Left ventricle myocardium inferior (tissue), 1 donor: ENCODE data around the gene NUP210. TPM values are rescaled to one million over a fixed set of nuclear protein-coding genes. Genes with fewer than 3 reads are reported as not detected.
A peak's percentile ranks its signal among the peaks of the same experiment; 100 is the strongest.
"Not testable (repeated sequence)": the region's sequence is repeated elsewhere in the genome, so short reads cannot be mapped to it uniquely, and the experiment has no call there.

Experiments used
- DNase-seq: peaks from one replicate; pipeline ENCODE4 v3.0.0-alpha.2; 2020
- H3K27ac ChIP-seq: fragments of 200-600 bp; replicated peaks from 2 replicates; pipeline ENCODE4 v1.8.0; 2021
- H3K27me3 ChIP-seq: fragments of 200-600 bp; 2 replicates; pipeline ENCODE4 v1.8.0; 2021; ENCODE audit warnings: low read depth
- H3K36me3 ChIP-seq: fragments of 200-600 bp; 2 replicates; pipeline ENCODE4 v1.8.0; 2021
- H3K4me1 ChIP-seq: fragments of 200-600 bp; 2 replicates; pipeline ENCODE4 v1.8.0; 2021
- H3K4me3 ChIP-seq: fragments of 200-600 bp; 2 replicates; pipeline ENCODE4 v1.8.0; 2021; ENCODE audit warnings: mild to moderate bottlenecking, moderate library complexity
- H3K9me3 ChIP-seq: fragments of 200-600 bp; replicated peaks from 2 replicates; pipeline ENCODE4 v1.8.0; 2021
- intact Hi-C: fragments of 100-400 bp; cut with micrococcal nuclease; formaldehyde crosslinking; loops from one replicate; pipeline ENCODE4 v1.11.0; 2022
- total RNA-seq: library from RNA; stranded (reverse); fragmentation: NEBNext Ultra II Directional; extraction: Animal tissue kit (Norgen Biotek cat#: 25700); gene quantifications from one replicate; pipeline ENCODE4 v1.2.1, GENCODE V29; 2021
- TF ChIP-seq, protein P1 (sequence below): fragments of 200-600 bp; IDR thresholded peaks from 2 replicates; pipeline ENCODE4 v1.8.0; 2021; ENCODE audit warnings: antibody characterized with exemption, mild to moderate bottlenecking, borderline replicate concordance
- donor health status: DM: no; HTN: yes; CAD: no; lungs with severe emphysema.

The NUP210 gene
- total RNA-seq, 1 donor from 2014 or later, result 2.8 TPM

DNA sequence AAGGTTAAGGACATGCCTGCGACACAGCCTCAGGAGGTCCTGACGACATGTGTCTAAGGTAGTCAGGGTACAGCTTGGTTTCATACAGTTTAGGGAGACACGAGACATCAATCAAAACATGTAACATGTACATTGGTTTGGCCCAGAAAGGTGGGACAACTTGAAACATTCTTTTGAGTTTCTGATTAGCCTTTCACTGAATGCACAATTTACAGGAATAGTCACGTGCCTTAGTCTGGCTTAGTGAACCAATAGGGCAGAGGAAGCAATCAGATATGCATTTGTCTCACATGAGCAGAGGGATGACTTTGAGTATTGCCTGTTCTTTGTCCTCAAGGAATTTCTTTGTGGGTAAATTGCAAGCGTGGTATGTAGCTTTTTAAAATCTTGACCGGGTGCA is 35.5 kb upstream of the NUP210 start:
- Histone ChIP-seq H3K4me1 (peaks cover 15% of the 10 kb centered on the region), H3K9me3 (no peaks in the 10 kb centered on the region), H3K27ac (no peak overlapping the region), H3K27me3 (no peaks in the 10 kb centered on the region), H3K36me3 (no peaks in the 10 kb centered on the region), H3K4me3 (no peak overlapping the region)
- TF ChIP-seq, protein P1, sequence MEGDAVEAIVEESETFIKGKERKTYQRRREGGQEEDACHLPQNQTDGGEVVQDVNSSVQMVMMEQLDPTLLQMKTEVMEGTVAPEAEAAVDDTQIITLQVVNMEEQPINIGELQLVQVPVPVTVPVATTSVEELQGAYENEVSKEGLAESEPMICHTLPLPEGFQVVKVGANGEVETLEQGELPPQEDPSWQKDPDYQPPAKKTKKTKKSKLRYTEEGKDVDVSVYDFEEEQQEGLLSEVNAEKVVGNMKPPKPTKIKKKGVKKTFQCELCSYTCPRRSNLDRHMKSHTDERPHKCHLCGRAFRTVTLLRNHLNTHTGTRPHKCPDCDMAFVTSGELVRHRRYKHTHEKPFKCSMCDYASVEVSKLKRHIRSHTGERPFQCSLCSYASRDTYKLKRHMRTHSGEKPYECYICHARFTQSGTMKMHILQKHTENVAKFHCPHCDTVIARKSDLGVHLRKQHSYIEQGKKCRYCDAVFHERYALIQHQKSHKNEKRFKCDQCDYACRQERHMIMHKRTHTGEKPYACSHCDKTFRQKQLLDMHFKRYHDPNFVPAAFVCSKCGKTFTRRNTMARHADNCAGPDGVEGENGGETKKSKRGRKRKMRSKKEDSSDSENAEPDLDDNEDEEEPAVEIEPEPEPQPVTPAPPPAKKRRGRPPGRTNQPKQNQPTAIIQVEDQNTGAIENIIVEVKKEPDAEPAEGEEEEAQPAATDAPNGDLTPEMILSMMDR, result no peak
- intact Hi-C loops, result no loop called here
- DNase-seq, result no peak

DNA sequence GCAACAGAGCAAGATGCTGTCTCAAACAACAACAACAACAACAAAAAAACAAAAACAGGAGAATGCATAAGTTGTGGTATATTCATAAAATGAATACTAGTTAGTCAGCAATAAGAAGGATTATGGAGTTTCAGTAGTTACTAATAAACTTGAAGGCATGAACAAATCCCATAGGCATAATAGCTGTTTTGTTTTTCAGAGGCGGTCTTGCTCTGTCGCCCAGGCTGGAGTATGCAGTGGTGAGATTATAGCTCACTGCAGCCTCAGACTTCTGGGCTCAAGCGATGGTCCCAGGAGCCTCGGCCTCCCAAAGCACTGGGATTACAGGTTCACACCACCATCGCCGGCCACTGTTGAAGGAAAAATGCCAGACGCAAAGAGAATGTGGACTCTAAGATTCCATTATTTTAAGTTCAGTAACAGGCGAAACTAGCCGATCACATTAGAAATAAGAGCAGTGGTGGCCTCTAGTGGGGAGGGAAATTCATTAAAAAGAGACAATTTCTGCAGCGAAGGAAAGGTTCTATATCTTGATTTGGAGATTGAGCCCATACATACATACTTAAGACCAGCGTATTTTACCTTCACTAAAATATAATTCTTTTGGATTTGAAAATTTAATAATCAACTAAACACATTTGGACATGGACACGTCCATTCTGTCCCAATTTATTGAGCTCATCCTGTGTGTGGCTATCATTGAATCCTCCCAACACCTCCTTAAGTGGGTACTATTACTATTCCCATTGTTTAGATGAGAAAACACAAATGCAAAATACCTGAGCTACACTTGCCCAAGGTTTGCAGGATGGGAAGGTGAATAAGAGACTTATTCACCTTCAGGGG is 32.6 kb upstream of the NUP210 start:
- H3K27ac ChIP-seq, result peak overlapping the region; percentile 90
- H3K9me3 ChIP-seq, result no peaks in the 10 kb centered on the region
- TF ChIP-seq, protein P1, result peak; percentile 70
- H3K4me1 ChIP-seq, result peaks cover 15% of the 10 kb centered on the region
- no peaks in the 10 kb centered on the region for H3K27me3 ChIP-seq
- H3K4me3 ChIP-seq, result peak overlapping the region; percentile 73
- H3K36me3 ChIP-seq, result no peaks in the 10 kb centered on the region
- DNase-seq, result no peak
- intact Hi-C loops, result loop anchor here (5.0 kb wide), 1 partner anchor 360 kb away; no protein-coding TSS in a partner anchor

DNA sequence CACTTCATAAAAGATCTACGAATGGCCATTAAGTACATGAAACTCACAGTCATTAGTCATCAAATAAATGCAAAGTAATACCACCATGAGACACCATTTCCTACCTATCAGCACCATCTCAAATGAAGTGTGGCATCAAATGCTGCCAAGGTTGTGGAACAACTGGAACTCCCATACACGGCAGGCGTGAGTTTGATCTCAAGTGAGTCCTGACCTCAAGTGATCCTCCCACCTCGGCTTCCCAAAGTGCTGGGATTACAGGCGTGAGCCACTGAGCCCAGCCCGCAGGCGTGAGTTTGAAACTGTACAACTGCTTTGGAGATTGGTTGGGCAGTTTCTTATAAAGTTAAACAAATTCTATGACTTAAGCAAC is 31.2 kb upstream of the NUP210 start:
- intact Hi-C loops, result loop anchor here (5.0 kb wide), 1 partner anchor 359 kb away; no protein-coding TSS in a partner anchor
- peaks cover 15% of the 10 kb centered on the region for H3K4me1 ChIP-seq
- no peaks in the 10 kb centered on the region for H3K9me3 ChIP-seq
- H3K27ac ChIP-seq, result peak overlapping the region; percentile 90
- no peaks in the 10 kb centered on the region for H3K27me3 ChIP-seq
- TF ChIP-seq, protein P1, result no peak
- H3K36me3 ChIP-seq, result no peaks in the 10 kb centered on the region
- no peak for DNase-seq
- H3K4me3 ChIP-seq, result peak overlapping the region; percentile 73

DNA sequence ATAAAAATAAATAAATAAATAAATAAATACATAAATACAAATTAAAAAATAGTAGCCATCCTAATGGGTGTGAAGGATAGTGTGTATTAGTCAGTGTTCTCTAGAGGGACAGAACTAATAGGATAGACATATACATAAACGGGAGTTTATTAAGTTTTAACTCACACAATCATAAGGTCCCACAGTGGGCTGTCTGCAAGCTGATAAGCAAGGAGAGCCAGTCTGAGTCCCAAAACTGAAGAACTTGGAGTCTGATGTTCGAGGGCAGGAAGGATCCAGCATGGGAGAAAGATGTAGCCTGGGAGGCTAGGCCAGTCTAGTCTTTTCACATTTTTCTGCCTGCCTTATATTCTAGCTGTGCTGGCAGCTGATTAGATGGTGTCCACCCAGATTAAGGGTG is 22.8 kb upstream of the NUP210 start:
- H3K36me3 ChIP-seq, H3K27me3 ChIP-seq, H3K9me3 ChIP-seq, H3K4me1 ChIP-seq, H3K27ac ChIP-seq, intact Hi-C loops, H3K4me3 ChIP-seq, DNase-seq: not testable (repeated sequence)

DNA sequence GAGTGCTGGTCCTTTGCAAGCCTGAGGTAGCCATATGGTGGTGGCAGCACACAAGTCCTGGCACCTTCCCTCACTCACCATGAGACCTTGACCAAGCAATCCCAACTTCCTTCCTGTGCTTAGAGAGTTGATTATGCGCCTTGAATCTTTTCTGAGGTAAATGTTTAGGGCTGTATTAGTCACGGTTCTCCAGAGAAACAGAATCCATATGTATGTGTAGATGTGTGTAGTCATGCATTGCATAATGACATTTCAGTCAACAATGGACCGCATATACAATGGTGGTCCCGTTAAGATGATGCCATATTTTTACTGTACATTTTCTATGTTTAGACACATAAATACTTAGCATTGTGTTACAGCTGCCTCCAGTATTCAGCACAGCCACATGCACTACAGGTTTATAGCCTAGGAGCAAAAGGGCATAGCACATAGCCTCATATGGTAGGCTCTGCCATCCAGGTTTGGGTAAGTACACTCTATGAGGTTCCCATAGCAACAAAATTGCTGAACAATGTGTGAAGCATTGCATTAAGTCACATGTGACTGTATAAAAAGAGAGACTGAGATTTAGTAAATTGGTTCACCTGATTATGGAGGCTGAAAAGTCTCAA is 20.2 kb upstream of the NUP210 start:
- H3K36me3 ChIP-seq, result no peaks in the 10 kb centered on the region
- DNase-seq, result no peak
- H3K27me3 ChIP-seq, result peaks cover 21% of the 10 kb centered on the region
- H3K9me3 ChIP-seq, result no peaks in the 10 kb centered on the region
- H3K4me3 ChIP-seq, result no peak overlapping the region
- no peak overlapping the region for H3K27ac ChIP-seq
- H3K4me1 ChIP-seq, result no peaks in the 10 kb centered on the region
- TF ChIP-seq, protein P1, result no peak
- intact Hi-C loops, result no loop called here

DNA sequence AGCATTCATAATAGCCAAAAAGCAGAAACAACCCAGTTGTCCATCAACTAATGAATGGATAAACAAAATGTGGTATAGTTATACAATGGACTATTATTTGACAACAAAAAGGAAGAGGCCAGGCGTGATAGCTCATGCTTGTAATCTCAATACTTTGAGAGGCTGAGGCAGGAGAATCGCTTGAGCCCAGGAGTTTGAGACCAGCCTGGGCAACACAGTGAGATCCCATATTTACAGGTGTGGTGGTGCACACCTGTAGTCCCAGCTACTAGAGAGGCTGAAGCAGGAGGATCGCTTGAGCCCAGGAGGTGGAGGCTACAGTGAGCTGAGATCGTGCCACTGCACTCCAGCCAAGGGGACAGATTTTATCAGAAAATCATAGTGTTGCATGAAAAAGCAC is 16.1 kb upstream of the NUP210 start:
- H3K4me1 ChIP-seq, H3K27ac ChIP-seq, intact Hi-C loops, H3K9me3 ChIP-seq, H3K4me3 ChIP-seq, DNase-seq, H3K36me3 ChIP-seq: not testable (repeated sequence)
- H3K27me3 ChIP-seq, result peaks cover 18% of the 10 kb centered on the region
